Parathyroid adenoma (tissue), 2 donors: ENCODE results near the gene TMEM182.
A peak's percentile ranks its signal among the peaks of the same experiment; 100 is the strongest.

Experiments
- H2AFZ ChIP-seq: fragments of 300-600 bp; sonication (generic); one replicate; pipeline ENCODE4 v1.7.0; 2017; ENCODE audit warnings: antibody characterized with exemption, mild to moderate bottlenecking
- H3K27ac ChIP-seq: fragments of 300-600 bp; sonication (generic); one replicate; pipeline ENCODE4 v1.7.0; 2017
- H3K27me3 ChIP-seq: fragments of 300-600 bp; sonication (generic); one replicate; pipeline ENCODE4 v1.7.0; 2017; ENCODE audit warnings: low read length; ENCODE audit not compliant: control insufficient read depth, insufficient read depth
- H3K36me3 ChIP-seq: fragments of 300-600 bp; sonication (generic); one replicate; pipeline ENCODE4 v1.7.0; 2017; ENCODE audit warnings: low read length; ENCODE audit not compliant: control insufficient read depth, insufficient read depth
- H3K4me1 ChIP-seq: fragments of 300-600 bp; sonication (generic); one replicate; pipeline ENCODE4 v1.7.0; 2017; ENCODE audit warnings: control low read depth
- H3K4me2 ChIP-seq: fragments of 300-600 bp; sonication (generic); one replicate; pipeline ENCODE4 v1.7.0; 2017; ENCODE audit warnings: low read length
- H3K4me3 ChIP-seq: fragments of 300-600 bp; sonication (generic); one replicate; pipeline ENCODE4 v1.7.0; 2017; ENCODE audit warnings: low read depth, low read length
- H3K79me2 ChIP-seq: fragments of 300-600 bp; sonication (generic); one replicate; pipeline ENCODE4 v1.7.0; 2017; ENCODE audit warnings: control low read depth
- H3K9ac ChIP-seq: fragments of 300-600 bp; sonication (generic); one replicate; pipeline ENCODE4 v1.7.0; 2017; ENCODE audit warnings: mild to moderate bottlenecking
- H3K9me3 ChIP-seq: fragments of 300-600 bp; sonication (generic); one replicate; pipeline ENCODE4 v1.7.0; 2017; ENCODE audit warnings: low read length; ENCODE audit not compliant: control insufficient read depth
- TF ChIP-seq, protein P1 (sequence below): fragments of 300-600 bp; sonication (generic); IDR thresholded peaks from one replicate; pipeline ENCODE4 v1.7.0; 2017; ENCODE audit warnings: antibody characterized with exemption, mild to moderate bottlenecking
- donor health status: primary hyperparathyroidism.

TMEM182 gene

DNA sequence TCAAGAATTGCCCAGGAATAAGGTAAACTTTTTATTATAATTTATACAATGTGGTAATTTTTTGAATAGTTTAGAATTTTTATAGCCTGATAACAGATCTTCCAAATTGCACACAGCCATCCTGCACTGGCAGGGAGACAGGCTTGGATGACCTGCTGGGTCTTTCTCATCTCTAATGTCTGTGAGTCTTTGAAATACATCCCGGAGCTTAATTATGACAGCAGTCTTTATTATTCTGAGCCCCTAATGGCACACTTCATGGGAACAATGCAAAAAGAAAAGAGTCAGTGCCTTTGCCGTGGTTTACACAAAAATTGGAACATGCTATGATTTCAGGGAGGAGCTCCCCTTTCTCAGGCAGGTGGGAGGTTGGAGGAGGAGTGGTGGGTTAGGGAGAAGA is 71.0 kb downstream of the TMEM182 start:
- Histone ChIP-seq H3K36me3 (no peaks in the 10 kb centered on the region), H3K4me1 (no peaks in the 10 kb centered on the region), H3K79me2 (no peaks in the 10 kb centered on the region), H3K9me3 (no peaks in the 10 kb centered on the region), H3K27ac (no peak overlapping the region), H3K4me3 (no peak overlapping the region), H2AFZ (no peak overlapping the region), H3K9ac (no peak overlapping the region), H3K4me2 (no peak overlapping the region), H3K27me3 (no peaks in the 10 kb centered on the region)
- TF ChIP-seq, protein P1, sequence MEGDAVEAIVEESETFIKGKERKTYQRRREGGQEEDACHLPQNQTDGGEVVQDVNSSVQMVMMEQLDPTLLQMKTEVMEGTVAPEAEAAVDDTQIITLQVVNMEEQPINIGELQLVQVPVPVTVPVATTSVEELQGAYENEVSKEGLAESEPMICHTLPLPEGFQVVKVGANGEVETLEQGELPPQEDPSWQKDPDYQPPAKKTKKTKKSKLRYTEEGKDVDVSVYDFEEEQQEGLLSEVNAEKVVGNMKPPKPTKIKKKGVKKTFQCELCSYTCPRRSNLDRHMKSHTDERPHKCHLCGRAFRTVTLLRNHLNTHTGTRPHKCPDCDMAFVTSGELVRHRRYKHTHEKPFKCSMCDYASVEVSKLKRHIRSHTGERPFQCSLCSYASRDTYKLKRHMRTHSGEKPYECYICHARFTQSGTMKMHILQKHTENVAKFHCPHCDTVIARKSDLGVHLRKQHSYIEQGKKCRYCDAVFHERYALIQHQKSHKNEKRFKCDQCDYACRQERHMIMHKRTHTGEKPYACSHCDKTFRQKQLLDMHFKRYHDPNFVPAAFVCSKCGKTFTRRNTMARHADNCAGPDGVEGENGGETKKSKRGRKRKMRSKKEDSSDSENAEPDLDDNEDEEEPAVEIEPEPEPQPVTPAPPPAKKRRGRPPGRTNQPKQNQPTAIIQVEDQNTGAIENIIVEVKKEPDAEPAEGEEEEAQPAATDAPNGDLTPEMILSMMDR, result no peak

DNA sequence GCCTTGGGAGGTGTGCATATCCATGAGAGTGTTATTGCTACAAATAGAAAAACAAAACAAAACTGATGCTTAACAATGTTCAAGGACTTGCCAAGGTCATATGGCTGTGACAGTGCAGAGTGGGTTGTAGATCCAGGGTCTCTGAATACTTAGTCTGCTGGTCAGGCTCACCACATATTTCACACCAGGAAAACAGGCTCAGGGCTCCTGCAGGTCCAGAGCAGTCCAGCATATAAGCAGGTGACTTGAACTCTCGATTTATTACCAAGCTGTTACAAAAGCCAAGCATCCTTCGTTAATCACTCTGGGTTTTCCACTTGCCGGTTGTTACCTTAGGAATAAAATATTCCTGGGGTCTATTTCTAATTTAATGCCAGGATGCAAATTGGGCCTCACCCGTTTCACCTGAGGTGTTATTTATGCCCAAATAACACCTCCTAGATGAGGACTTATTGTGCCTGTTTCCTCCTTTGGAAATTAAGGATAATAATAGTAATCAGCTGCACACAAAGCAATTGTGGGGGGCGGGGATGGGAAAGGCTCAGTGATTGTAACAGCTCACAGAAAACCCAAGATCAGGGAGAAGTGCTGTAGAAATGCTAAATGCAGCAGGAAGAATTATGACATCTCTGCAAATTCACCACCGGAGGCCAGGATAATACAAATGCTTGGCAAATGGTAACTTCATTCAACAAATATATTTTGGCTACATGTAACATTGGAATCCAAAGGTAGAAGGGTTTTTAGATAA is 72.9 kb downstream of the TMEM182 start:
- H3K4me3 ChIP-seq, result no peak overlapping the region
- H3K4me2 ChIP-seq, result no peak overlapping the region
- H2AFZ ChIP-seq, result no peak overlapping the region
- no peak overlapping the region for H3K9ac ChIP-seq
- no peaks in the 10 kb centered on the region for H3K4me1 ChIP-seq
- H3K27ac ChIP-seq, result no peak overlapping the region
- no peaks in the 10 kb centered on the region for H3K9me3 ChIP-seq
- no peaks in the 10 kb centered on the region for H3K79me2 ChIP-seq
- TF ChIP-seq, protein P1, result no peak
- H3K27me3 ChIP-seq, result no peaks in the 10 kb centered on the region
- H3K36me3 ChIP-seq, result no peaks in the 10 kb centered on the region

DNA sequence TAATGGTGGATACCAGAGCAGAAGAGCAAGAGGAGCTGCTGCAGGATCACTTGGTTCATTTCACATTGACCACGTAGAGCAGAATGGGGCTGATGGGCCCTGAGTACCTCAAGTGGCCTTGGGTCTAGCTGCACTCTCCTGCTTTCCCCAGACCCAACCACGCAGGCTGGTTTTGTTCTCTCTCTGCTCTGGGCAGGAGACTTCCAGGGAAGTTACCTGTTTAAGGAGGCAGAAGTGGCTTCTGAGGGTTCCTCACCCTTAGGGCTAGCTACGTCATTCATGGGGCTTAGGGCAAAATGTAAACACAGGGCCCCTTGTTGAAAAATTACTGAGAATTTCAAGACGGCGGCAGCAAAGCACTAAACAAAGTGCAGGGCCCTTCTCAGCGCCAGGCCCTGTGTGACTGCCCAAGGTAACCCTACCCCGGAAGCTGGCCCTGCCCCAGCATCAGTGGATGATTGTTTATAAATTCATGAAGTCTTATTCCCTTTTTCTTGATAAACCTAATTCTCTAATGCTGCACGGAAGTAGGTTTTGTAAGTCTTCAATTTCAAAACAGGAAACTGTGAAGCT is 75.9 kb downstream of the TMEM182 start:
- H3K9ac ChIP-seq, result no peak overlapping the region
- no peak overlapping the region for H2AFZ ChIP-seq
- H3K4me1 ChIP-seq, result no peaks in the 10 kb centered on the region
- no peak overlapping the region for H3K27ac ChIP-seq
- H3K27me3 ChIP-seq, result no peaks in the 10 kb centered on the region
- TF ChIP-seq, protein P1, result no peak
- H3K36me3 ChIP-seq, result no peaks in the 10 kb centered on the region
- H3K9me3 ChIP-seq, result no peaks in the 10 kb centered on the region
- no peaks in the 10 kb centered on the region for H3K79me2 ChIP-seq
- no peak overlapping the region for H3K4me3 ChIP-seq
- H3K4me2 ChIP-seq, result no peak overlapping the region

DNA sequence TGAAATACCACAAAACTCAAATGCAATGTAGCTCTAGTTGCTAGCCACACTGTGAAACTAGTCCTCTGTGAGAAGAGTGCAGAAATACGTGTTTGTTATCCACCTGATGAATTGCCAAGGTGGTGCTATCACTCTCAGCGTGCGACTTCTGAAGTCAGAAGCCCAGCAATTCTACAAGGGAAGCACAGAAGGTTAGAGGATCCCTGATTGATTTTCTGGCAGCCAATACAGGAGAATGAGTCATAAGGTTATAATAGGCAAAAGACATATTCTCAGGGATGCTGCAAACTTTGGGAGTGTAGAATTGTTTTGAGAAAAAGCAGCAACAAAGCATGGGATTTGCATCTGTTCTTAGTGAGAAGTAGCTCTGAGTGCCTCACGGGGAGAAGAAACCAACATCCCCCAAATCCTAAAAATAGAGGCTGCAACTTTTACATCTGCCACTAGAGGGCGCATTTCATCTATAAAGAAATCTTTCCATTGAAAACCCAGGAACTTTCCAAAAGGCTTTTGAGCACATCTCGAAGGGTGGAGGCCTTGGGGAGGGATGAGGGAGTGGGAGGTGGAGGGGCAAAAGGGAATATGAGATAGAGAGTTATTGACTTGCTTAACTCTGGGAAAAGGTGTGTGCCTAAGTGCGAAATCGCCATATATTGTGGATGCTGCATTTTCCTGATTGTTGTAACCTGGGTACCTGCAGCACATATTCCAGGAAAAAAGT is 78.0 kb downstream of the TMEM182 start:
- Histone ChIP-seq H3K4me2 (no peak overlapping the region), H3K79me2 (no peaks in the 10 kb centered on the region), H3K27ac (no peak overlapping the region), H3K4me3 (no peak overlapping the region), H3K9ac (no peak overlapping the region), H3K36me3 (no peaks in the 10 kb centered on the region), H3K4me1 (no peaks in the 10 kb centered on the region), H3K9me3 (no peaks in the 10 kb centered on the region), H2AFZ (no peak overlapping the region), H3K27me3 (no peaks in the 10 kb centered on the region)
- TF ChIP-seq, protein P1, result peak; percentile 88
